Panc1 (cell line): ENCODE data around the gene ADGRE3.

Source experiments
- CTCF ChIP-seq: fragments of 450-650 bp; IDR thresholded peaks from 2 replicates; pipeline ENCODE4 v1.5.1; 2017; ENCODE audit warnings: mild to moderate bottlenecking
- POLR2AphosphoS5 ChIP-seq: IDR thresholded peaks from 2 replicates; pipeline ENCODE4 v1.6.1; 2012; ENCODE audit warnings: mild to moderate bottlenecking, low read depth, low read length, moderate library complexity
- SIN3A ChIP-seq: IDR thresholded peaks from 2 replicates; pipeline ENCODE4 v1.6.1; 2012; ENCODE audit warnings: low read depth, mild to moderate bottlenecking, low read length, moderate library complexity, borderline replicate concordance; ENCODE audit not compliant: insufficient read depth

GRCh38 chr19:14719162-14719561, 44.5 kb upstream of the ADGRE3 start:
- TF ChIP-seq SIN3A = no peak
- no peak for TF ChIP-seq CTCF
- no peak for TF ChIP-seq POLR2AphosphoS5
